Skeletal muscle tissue (tissue), 2 donors: ENCODE data around the gene DDR2. TPM values are rescaled to one million over a fixed set of nuclear protein-coding genes. Genes with fewer than 3 reads are reported as not detected.

ENCODE experiments used
- small RNA-seq: library from RNA; depleted of rRNA; stranded (forward); fragments of <200 nt; gene quantifications from one replicate; pipeline ENCODE3, GENCODE V24; 2014
- total RNA-seq: library from RNA; depleted of rRNA; stranded (reverse); fragments of >200 nt; gene quantifications from one replicate; pipeline ENCODE4 v1.2.3, GENCODE V29; 2014

DDR2 gene
- total RNA-seq, 1 donor from 2014 or later, result 40.2 TPM

Small RNA genes within 50 kb of the gene (small RNA-seq; reads per million reads assigned to genes)
- not detected for gene RN7SL861P

Other genes starting within 250 kb of the DDR2 start
- gene SH2D1B, start 220.3 kb upstream of the DDR2 start, total RNA-seq, result 0.52 TPM
- 36.0 TPM for gene UHMK1, start 134.6 kb upstream of the DDR2 start, total RNA-seq
- gene UAP1, start 70.7 kb upstream of the DDR2 start, total RNA-seq, result 43.8 TPM
- gene HSD17B7, start 158.2 kb downstream of the DDR2 start, total RNA-seq, result 12.0 TPM
- gene CCDC190, start 228.7 kb downstream of the DDR2 start, total RNA-seq, result 3.1 TPM